K562 (cell line): ENCODE results near the gene RPRML. TPM values are rescaled to one million over a fixed set of nuclear protein-coding genes. Genes with fewer than 3 reads are reported as not detected.
A peak's percentile ranks its signal among the peaks of the same experiment; 100 is the strongest.

Experiments
- ATAC-seq: fragments of 200-7000 bp; cut with Tn5 transposase; 3 replicates; pipeline ENCODE4 v1.9.1; 2020; ENCODE audit warnings: moderate library complexity
- BruUV-seq: library from RNA; stranded (reverse); fragments of 400-500 nt; replicated peaks from 2 replicates; lab custom pipeline; 2021; lab: Mats Ljungman, UMichigan
- CTCF ChIA-PET: fragments of 300-600 bp; formaldehyde crosslinking; extraction: SDS; loops from one replicate; lab custom pipeline; 2021; ENCODE audit warnings: low intra/inter-chr PET ratio; lab: Yijun Ruan, JAX
- POLR2A ChIA-PET: fragments of 300-600, 350-650 bp; sonication (Branson Sonifier 250); formaldehyde crosslinking; extraction: SDS; loops from one replicate; lab custom pipeline; 2021; ENCODE audit warnings: antibody characterized with exemption, inconsistent platforms; lab: Yijun Ruan, JAX
- DNase-seq, 4 experiments: peaks; one replicate each; pipeline versions ENCODE4 v3.0.0 to v3.0.0-alpha.2; 2011 to 2018; ENCODE audit warnings: low spot score in 3 of 4, mixed read lengths in 3 of 4; ENCODE audit errors: extremely low read depth in 1 of 4
- FAIRE-seq: peaks from 2 replicates; lab custom pipeline; 2011; peaks lifted over from hg19 to GRCh38; lab: Jason Lieb, UNC
- H2AFZ ChIP-seq: 2 replicates; pipeline ENCODE4 v1.6.0; 2011; ENCODE audit warnings: low read depth, low read length, control low read depth, inconsistent platforms
- H3K27ac ChIP-seq: fragments of 200-600 bp; 3 replicates; pipeline ENCODE4 v1.8.0; 2011; ENCODE audit warnings: low read depth, mild to moderate bottlenecking, control low read depth, inconsistent platforms, low read length, moderate library complexity, mixed read lengths; ENCODE audit errors: extremely low read depth
- H3K27me3 ChIP-seq, 2 experiments: fragments of 300-600 bp in 1 of 2; 2 replicates in 1 of 2; 3 replicates in 1 of 2; pipeline versions ENCODE4 v1.6.0 to v1.8.0; 2011; ENCODE audit warnings: inconsistent platforms in 2 of 2, low read length in 2 of 2, mild to moderate bottlenecking in 1 of 2, mixed read lengths in 1 of 2, moderate library complexity in 1 of 2; ENCODE audit not compliant: control insufficient read depth in 2 of 2, insufficient read depth in 2 of 2
- H3K36me3 ChIP-seq: fragments of 300-600 bp; 3 replicates; pipeline ENCODE4 v1.8.0; 2011; ENCODE audit warnings: mild to moderate bottlenecking, low read length, inconsistent platforms; ENCODE audit not compliant: control insufficient read depth, insufficient read depth
- H3K4me1 ChIP-seq, 2 experiments: fragments of 200-600 bp in 1 of 2; replicated peaks in 1 of 2; 2 replicates in 1 of 2; 3 replicates in 1 of 2; pipeline versions ENCODE4 v1.5.1 to v1.8.0; 2011; ENCODE audit warnings: inconsistent platforms in 2 of 2, low read length in 2 of 2, mild to moderate bottlenecking in 1 of 2, mixed read lengths in 1 of 2, moderate library complexity in 1 of 2; ENCODE audit not compliant: control insufficient read depth in 2 of 2, insufficient read depth in 2 of 2
- H3K4me2 ChIP-seq: 2 replicates; pipeline ENCODE4 v1.6.1; 2011; ENCODE audit warnings: low read length, control low read depth, inconsistent platforms, mixed read lengths; ENCODE audit not compliant: insufficient read depth
- H3K4me3 ChIP-seq: fragments of 200-600 bp; sonication (generic), shearing (Covaris generic); 2 replicates; pipeline ENCODE4 v1.5.1; 2016; ENCODE audit warnings: control low read depth, inconsistent platforms
- H3K79me2 ChIP-seq: fragments of 200-600 bp; 3 replicates; pipeline ENCODE4 v1.8.0; 2011; ENCODE audit warnings: low read length, inconsistent platforms; ENCODE audit not compliant: control insufficient read depth, insufficient read depth
- H3K9ac ChIP-seq, 2 experiments: 2 replicates each; pipeline versions ENCODE4 v1.6.0 to v1.6.1; 2011; ENCODE audit warnings: low read depth in 2 of 2, low read length in 2 of 2, control low read depth in 1 of 2, inconsistent platforms in 1 of 2, mild to moderate bottlenecking in 1 of 2, mixed read lengths in 1 of 2; ENCODE audit not compliant: insufficient read depth in 1 of 2
- H3K9me1 ChIP-seq: one replicate; pipeline ENCODE4 v1.6.0; 2011; ENCODE audit warnings: inconsistent platforms, mild to moderate bottlenecking, low read length, moderate library complexity; ENCODE audit not compliant: control insufficient read depth, insufficient read depth
- H3K9me3 ChIP-seq: replicated peaks from 2 replicates; pipeline ENCODE4 v1.5.1; 2011; ENCODE audit warnings: low read depth, low read length, inconsistent platforms; ENCODE audit not compliant: control insufficient read depth, insufficient read depth
- H4K20me1 ChIP-seq: replicated peaks from 2 replicates; pipeline ENCODE4 v1.6.1; 2011; ENCODE audit warnings: low read length, inconsistent platforms, mixed read lengths; ENCODE audit not compliant: control insufficient read depth, insufficient read depth
- RFX1 ChIP-seq: fragments of 450-650 bp; IDR thresholded peaks from 2 replicates; pipeline ENCODE4 v1.6.1; 2016; ENCODE audit warnings: mild to moderate bottlenecking, moderate library complexity
- SMARCA4 ChIP-seq: fragments of 450-650 bp; IDR thresholded peaks from 2 replicates; pipeline ENCODE4 v1.6.1; 2016
- ZNF76 ChIP-seq: fragments of 250-450 bp; sonication (Bioruptor Pico); IDR thresholded peaks from 2 replicates; pipeline ENCODE4 v1.4.0; 2020; ENCODE audit warnings: mild to moderate bottlenecking, moderate library complexity, borderline replicate concordance
- WGBS: fragments of 100-300 bp; shearing (Covaris generic); methylation state at CpG from one replicate; pipeline ENCODE4 v1.1.6; 2016; ENCODE audit warnings: low coverage, mixed read lengths; ENCODE audit not compliant: insufficient coverage; ENCODE audit errors: missing lambda C conversion rate; 5-methylcytosine and 5-hydroxymethylcytosine counted together
- in situ Hi-C: fragments of 300-500 bp; cut with MboI; formaldehyde crosslinking; loops from 4 replicates; pipeline ENCODE4 v1.15.0; 2018; ENCODE audit warnings: inconsistent platforms, mixed read lengths
- intact Hi-C: fragments of 100-400 bp; cut with micrococcal nuclease; formaldehyde crosslinking; loops from 2 replicates; pipeline ENCODE4 v1.14.2; 2022
- polyA plus RNA-seq, 8 experiments: library from polyadenylated mRNA; depleted of rRNA in 4 of 8; stranded (reverse) in 5 of 8; unstranded in 3 of 8; fragments of >200 nt; fragmentation: Nextera tagmentation in 2 of 8; fragmentation: Illumina TruSeq in 1 of 8; extraction: Ambion mirVana in 2 of 8; extraction: Trizol in 1 of 8; gene quantifications; 2 replicates each; pipeline versions ENCODE4 v1.2.1 to v1.2.3, GENCODE V29; 2011 to 2014; ENCODE audit warnings: inconsistent platforms in 1 of 8, missing spikeins in 1 of 8
- total RNA-seq, 7 experiments: library from RNA; depleted of rRNA in 6 of 7; stranded (reverse); fragments of >200 nt in 6 of 7; fragmentation: Illumina TruSeq in 2 of 7; extraction: Trizol in 2 of 7; gene quantifications; 2 replicates each; pipeline versions ENCODE4 v1.2.1 to v1.2.3, GENCODE V29; 2011 to 2021; ENCODE audit warnings: low replicate concordance in 1 of 7

Gene RPRML
- total and polyA plus RNA-seq, 9 of the 15 experiments (the other 6 are each of a cell fraction or from before 2014, with no cell fraction given) = not detected

- no peaks in the 10 kb centered on the region for H4K20me1 ChIP-seq
- in situ Hi-C loops = loop anchor here (25.0 kb wide), 1 partner anchor 617 kb away; no protein-coding TSS in a partner anchor
- no peak overlapping the region for H3K4me3 ChIP-seq
- CTCF ChIA-PET = no interaction called here
- H3K9me3 ChIP-seq = no peaks in the 10 kb centered on the region
- no peaks in the 10 kb centered on the region for H3K4me1 ChIP-seq
- no peak for FAIRE-seq
- no peaks in the 10 kb centered on the region for H3K9me1 ChIP-seq
- TF ChIP-seq SMARCA4 (no peak), RFX1 (peak; percentile 19)
- H3K27ac ChIP-seq = no peak overlapping the region
- intact Hi-C loops = no loop called here
- no peak overlapping the region for H3K9ac ChIP-seq
- no peak for ATAC-seq
- H3K79me2 ChIP-seq = no peaks in the 10 kb centered on the region
- no peak for DNase-seq
- BruUV-seq = no TSS peak
- no peaks in the 10 kb centered on the region for H3K36me3 ChIP-seq
- H2AFZ ChIP-seq = no peak overlapping the region
- H3K4me2 ChIP-seq = no peak overlapping the region
- no peaks in the 10 kb centered on the region; a peak in 3 of 5 replicates for H3K27me3 ChIP-seq
- POLR2A ChIA-PET = interaction anchor here (0.5 to 0.7 kb wide), 4 partner anchors 13 to 186 kb away, joined by 3 to 4 read pairs (median 3); no protein-coding TSS in a partner anchor
- WGBS = 16% methylated on average over 2 of the region's 2 CpGs
Measured at GRCh38 chr17:46994993-46995392, 15.9 kb upstream of the RPRML start.

DNA sequence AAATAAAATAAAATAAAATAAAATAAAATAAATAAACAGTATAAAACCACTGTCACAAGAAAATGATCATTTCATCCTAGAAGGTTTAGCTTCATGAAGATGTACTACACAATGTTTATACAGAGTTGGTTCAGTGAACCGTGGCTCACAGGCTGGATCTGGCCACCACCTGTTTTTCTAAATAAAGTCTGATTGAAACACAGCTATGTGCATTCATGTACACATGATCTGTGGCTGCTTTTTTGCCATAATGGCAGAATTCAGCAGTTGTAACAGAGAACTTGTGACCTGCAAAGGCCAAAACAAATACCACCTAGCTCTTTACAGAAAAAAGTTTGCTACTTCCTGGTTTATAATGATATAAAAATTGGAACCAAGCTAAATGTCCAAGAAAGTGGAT is 12.6 kb upstream of the RPRML start:
- POLR2A ChIA-PET = interaction anchor here (0.6 kb wide), 1 partner anchor 51 kb away, joined by 4 read pairs; no protein-coding TSS in a partner anchor
- 0% methylated on average over 1 of the region's 1 CpG for WGBS

More for the DNA sequence above, 12.6 kb upstream of the RPRML start:
- H3K79me2 ChIP-seq = no peaks in the 10 kb centered on the region
- no peak overlapping the region for H3K9ac ChIP-seq
- BruUV-seq = no TSS peak
- no peaks in the 10 kb centered on the region for H3K4me1 ChIP-seq
- TF ChIP-seq ZNF76 = no peak
- no peak overlapping the region for H3K27ac ChIP-seq
- in situ Hi-C loops (loop anchor here (25.0 kb wide), 1 partner anchor 621 kb away; no protein-coding TSS in a partner anchor), intact Hi-C loops (no loop called here)
- no peaks in the 10 kb centered on the region for H3K9me1 ChIP-seq
- no peaks in the 10 kb centered on the region for H3K36me3 ChIP-seq
- H3K4me3 ChIP-seq = no peak overlapping the region
- peaks cover under 1% of the 10 kb centered on the region; the same call in 1 of the 2 replicates for H4K20me1 ChIP-seq
- no peaks in the 10 kb centered on the region for H3K9me3 ChIP-seq
- ATAC-seq (no peak), DNase-seq (no peak), FAIRE-seq (no peak)
- CTCF ChIA-PET = no interaction called here
- H3K4me2 ChIP-seq = no peak overlapping the region
- peaks cover 18 to 24% of the 10 kb centered on the region in 2 experiments; a peak in 4 of 5 replicates for H3K27me3 ChIP-seq
- H2AFZ ChIP-seq = no peak overlapping the region
